Activated naive CD4-positive, alpha-beta T cell treated with Interleukin-2 at 50 U/mL for 16 hours (primary cell): Measurements from ENCODE around the gene P3H2.
"Not testable (repeated sequence)": the region's sequence is repeated elsewhere in the genome, so short reads cannot be mapped to it uniquely, and the experiment has no call there.

Source experiments
- DNase-seq: peaks from one replicate; pipeline ENCODE4 v3.0.0-alpha.2; 2020

The P3H2 gene

GRCh38 chr3:190079173-190079572 is 41.5 kb downstream of the P3H2 start:
- not testable (repeated sequence) for DNase-seq

- DNase-seq = no peak
Measured at GRCh38 chr3:190077395-190078045, 43.2 kb downstream of the P3H2 start.

GRCh38 chr3:190076601-190077394 is 43.9 kb downstream of the P3H2 start:
- DNase-seq = no peak

- DNase-seq = no peak
Measured at GRCh38 chr3:190076136-190076535, 44.6 kb downstream of the P3H2 start.

GRCh38 chr3:190074817-190075216 is 45.9 kb downstream of the P3H2 start:
- no peak for DNase-seq

GRCh38 chr3:190073264-190074008 is 47.3 kb downstream of the P3H2 start:
- no peak for DNase-seq

GRCh38 chr3:190072856-190073255 is 47.8 kb downstream of the P3H2 start:
- DNase-seq = no peak

GRCh38 chr3:190071921-190072320 is 48.8 kb downstream of the P3H2 start:
- DNase-seq = not testable (repeated sequence)

GRCh38 chr3:190070622-190071347 is 49.9 kb downstream of the P3H2 start:
- DNase-seq = no peak

- DNase-seq = no peak
Measured at GRCh38 chr3:190065204-190065603, 55.5 kb downstream of the P3H2 start.

GRCh38 chr3:190064659-190065058 is 56.0 kb downstream of the P3H2 start:
- DNase-seq = no peak

- DNase-seq = no peak
Measured at GRCh38 chr3:190064112-190064511, 56.6 kb downstream of the P3H2 start.

GRCh38 chr3:190063490-190063889 is 57.2 kb downstream of the P3H2 start:
- DNase-seq = no peak

- DNase-seq = no peak
Measured at GRCh38 chr3:190060192-190060775, 60.4 kb downstream of the P3H2 start.

GRCh38 chr3:190059242-190059590 is 61.5 kb downstream of the P3H2 start:
- no peak for DNase-seq

- DNase-seq = no peak
Measured at GRCh38 chr3:190058521-190059241, 62.0 kb downstream of the P3H2 start.

GRCh38 chr3:190056742-190057141 is 64.0 kb downstream of the P3H2 start:
- DNase-seq = no peak

- DNase-seq = no peak
Measured at GRCh38 chr3:190055773-190056172, 64.9 kb downstream of the P3H2 start.

GRCh38 chr3:190053919-190054672 is 66.6 kb downstream of the P3H2 start:
- DNase-seq = no peak

- DNase-seq = no peak
Measured at GRCh38 chr3:190051641-190052040, 69.1 kb downstream of the P3H2 start.

GRCh38 chr3:190048932-190049441 is 71.7 kb downstream of the P3H2 start:
- DNase-seq = no peak
